Uterus (tissue), 2 donors: ENCODE measurements around the gene DNAH8.

ENCODE experiments used
- POLR2A ChIP-seq, 2 donors: fragments of 450-650 bp; IDR thresholded peaks; one replicate each; pipeline ENCODE4 v1.6.1; 2016; ENCODE audit warnings: antibody characterized with exemption in 2 of 2, mild to moderate bottlenecking in 1 of 2, moderate library complexity in 1 of 2
- TF ChIP-seq, protein P1 (sequence below), 4 experiments: fragments of 200-600 bp in 2 of 4; fragments of 450-650 bp in 2 of 4; sonication (generic) in 2 of 4; IDR thresholded peaks; one replicate each; pipeline ENCODE4 v1.5.1; 2016 to 2019; ENCODE audit warnings: antibody characterized with exemption in 4 of 4, mild to moderate bottlenecking in 2 of 4, moderate library complexity in 1 of 4

DNA sequence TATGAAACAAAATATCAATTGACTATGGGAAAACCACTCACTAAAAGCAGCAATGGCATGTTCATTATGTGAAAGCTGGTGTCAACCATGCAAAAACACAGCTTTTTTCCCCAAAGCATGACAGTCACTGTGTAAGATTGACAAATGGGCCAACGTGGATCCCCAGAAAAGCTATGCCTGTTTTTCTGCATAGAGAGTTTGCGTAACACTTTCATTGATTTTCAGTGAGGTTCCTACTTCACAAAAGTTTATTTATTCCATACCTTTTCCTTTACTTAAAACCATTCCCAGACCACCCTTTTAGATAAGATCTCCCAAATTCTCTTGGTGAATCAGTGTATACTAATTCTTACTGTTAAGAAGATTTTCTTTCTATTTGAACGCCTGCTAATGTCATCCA is 195.1 kb downstream of the DNAH8 start:
- TF ChIP-seq, protein P1, sequence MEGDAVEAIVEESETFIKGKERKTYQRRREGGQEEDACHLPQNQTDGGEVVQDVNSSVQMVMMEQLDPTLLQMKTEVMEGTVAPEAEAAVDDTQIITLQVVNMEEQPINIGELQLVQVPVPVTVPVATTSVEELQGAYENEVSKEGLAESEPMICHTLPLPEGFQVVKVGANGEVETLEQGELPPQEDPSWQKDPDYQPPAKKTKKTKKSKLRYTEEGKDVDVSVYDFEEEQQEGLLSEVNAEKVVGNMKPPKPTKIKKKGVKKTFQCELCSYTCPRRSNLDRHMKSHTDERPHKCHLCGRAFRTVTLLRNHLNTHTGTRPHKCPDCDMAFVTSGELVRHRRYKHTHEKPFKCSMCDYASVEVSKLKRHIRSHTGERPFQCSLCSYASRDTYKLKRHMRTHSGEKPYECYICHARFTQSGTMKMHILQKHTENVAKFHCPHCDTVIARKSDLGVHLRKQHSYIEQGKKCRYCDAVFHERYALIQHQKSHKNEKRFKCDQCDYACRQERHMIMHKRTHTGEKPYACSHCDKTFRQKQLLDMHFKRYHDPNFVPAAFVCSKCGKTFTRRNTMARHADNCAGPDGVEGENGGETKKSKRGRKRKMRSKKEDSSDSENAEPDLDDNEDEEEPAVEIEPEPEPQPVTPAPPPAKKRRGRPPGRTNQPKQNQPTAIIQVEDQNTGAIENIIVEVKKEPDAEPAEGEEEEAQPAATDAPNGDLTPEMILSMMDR (IDR thresholded peaks at IDR 0.05), result no peak
- TF ChIP-seq POLR2A (IDR thresholded peaks at IDR 0.05), result no peak
